ENCODE data around the gene MFF.

Gene MFF

GRCh38 chr2:227337442-227337841 is 12.4 kb downstream of the MFF start:
- TF ChIP-seq RAD21 (IDR thresholded peaks at IDR 0.05; ENCODE audit: low read depth) (no peak), CREB1 (IDR thresholded peaks at IDR 0.05; ENCODE audit: low read depth) (no peak), TCF12 (IDR thresholded peaks at IDR 0.05; ENCODE audit: low read depth) (no peak), NFIC (IDR thresholded peaks at IDR 0.05) (no peak), YY1 (IDR thresholded peaks at IDR 0.05; ENCODE audit: low read depth) (no peak), CEBPB (IDR thresholded peaks at IDR 0.05) (no peak), ZBTB7A (IDR thresholded peaks at IDR 0.05; ENCODE audit: low read depth) (no peak), TAF1 (IDR thresholded peaks at IDR 0.05; ENCODE audit: low read depth) (no peak), EP300 (IDR thresholded peaks at IDR 0.05; ENCODE audit: borderline replicate concordance) (no peak), FOXM1 (IDR thresholded peaks at IDR 0.05; ENCODE audit: borderline replicate concordance, low read depth) (no peak), TEAD4 (IDR thresholded peaks at IDR 0.05) (no peak), EGR1 (IDR thresholded peaks at IDR 0.05) (no peak)
- TF ChIP-seq, protein P1, sequence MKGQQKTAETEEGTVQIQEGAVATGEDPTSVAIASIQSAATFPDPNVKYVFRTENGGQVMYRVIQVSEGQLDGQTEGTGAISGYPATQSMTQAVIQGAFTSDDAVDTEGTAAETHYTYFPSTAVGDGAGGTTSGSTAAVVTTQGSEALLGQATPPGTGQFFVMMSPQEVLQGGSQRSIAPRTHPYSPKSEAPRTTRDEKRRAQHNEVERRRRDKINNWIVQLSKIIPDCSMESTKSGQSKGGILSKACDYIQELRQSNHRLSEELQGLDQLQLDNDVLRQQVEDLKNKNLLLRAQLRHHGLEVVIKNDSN (IDR thresholded peaks at IDR 0.05), result no peak
- TF ChIP-seq, protein P2, sequence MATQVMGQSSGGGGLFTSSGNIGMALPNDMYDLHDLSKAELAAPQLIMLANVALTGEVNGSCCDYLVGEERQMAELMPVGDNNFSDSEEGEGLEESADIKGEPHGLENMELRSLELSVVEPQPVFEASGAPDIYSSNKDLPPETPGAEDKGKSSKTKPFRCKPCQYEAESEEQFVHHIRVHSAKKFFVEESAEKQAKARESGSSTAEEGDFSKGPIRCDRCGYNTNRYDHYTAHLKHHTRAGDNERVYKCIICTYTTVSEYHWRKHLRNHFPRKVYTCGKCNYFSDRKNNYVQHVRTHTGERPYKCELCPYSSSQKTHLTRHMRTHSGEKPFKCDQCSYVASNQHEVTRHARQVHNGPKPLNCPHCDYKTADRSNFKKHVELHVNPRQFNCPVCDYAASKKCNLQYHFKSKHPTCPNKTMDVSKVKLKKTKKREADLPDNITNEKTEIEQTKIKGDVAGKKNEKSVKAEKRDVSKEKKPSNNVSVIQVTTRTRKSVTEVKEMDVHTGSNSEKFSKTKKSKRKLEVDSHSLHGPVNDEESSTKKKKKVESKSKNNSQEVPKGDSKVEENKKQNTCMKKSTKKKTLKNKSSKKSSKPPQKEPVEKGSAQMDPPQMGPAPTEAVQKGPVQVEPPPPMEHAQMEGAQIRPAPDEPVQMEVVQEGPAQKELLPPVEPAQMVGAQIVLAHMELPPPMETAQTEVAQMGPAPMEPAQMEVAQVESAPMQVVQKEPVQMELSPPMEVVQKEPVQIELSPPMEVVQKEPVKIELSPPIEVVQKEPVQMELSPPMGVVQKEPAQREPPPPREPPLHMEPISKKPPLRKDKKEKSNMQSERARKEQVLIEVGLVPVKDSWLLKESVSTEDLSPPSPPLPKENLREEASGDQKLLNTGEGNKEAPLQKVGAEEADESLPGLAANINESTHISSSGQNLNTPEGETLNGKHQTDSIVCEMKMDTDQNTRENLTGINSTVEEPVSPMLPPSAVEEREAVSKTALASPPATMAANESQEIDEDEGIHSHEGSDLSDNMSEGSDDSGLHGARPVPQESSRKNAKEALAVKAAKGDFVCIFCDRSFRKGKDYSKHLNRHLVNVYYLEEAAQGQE (IDR thresholded peaks at IDR 0.05; ENCODE audit: low read depth), result no peak

DNA sequence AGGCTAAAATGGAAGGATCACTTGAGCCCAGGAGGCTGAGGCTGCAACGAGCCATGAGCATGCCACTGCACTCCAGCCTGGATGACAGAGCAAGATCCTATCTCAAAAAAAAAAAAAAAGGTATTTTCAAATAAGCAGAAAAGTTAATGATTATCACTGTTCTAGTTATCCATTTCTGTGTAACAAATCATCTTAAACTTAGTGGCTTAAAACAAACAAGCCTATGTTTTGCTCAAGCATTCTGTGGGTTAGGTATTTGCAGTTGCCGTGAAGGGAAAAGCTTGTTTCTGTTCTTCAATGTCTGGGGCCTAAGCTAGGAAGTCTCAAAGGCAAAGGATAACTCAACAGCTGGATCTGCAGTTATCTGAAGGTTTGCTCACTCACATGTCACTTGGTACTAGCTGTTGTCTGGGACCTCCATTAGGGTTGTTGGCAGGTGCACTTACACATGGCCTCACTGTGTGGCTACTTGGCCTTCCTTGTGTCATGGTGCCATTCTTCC is 14.1 kb downstream of the MFF start:
- TF ChIP-seq EP300 (IDR thresholded peaks at IDR 0.05; ENCODE audit: borderline replicate concordance) (no peak), MAX (IDR thresholded peaks at IDR 0.05) (no peak), CEBPB (IDR thresholded peaks at IDR 0.05) (no peak), NFIC (IDR thresholded peaks at IDR 0.05) (no peak), RAD21 (IDR thresholded peaks at IDR 0.05; ENCODE audit: low read depth) (no peak), CREB1 (IDR thresholded peaks at IDR 0.05; ENCODE audit: low read depth) (no peak), TCF12 (IDR thresholded peaks at IDR 0.05; ENCODE audit: low read depth) (no peak), TAF1 (IDR thresholded peaks at IDR 0.05; ENCODE audit: low read depth) (no peak), YY1 (IDR thresholded peaks at IDR 0.05; ENCODE audit: low read depth) (no peak), EGR1 (IDR thresholded peaks at IDR 0.05) (no peak), FOXM1 (IDR thresholded peaks at IDR 0.05; ENCODE audit: borderline replicate concordance, low read depth) (no peak), ZBTB7A (IDR thresholded peaks at IDR 0.05; ENCODE audit: low read depth) (no peak), TEAD4 (IDR thresholded peaks at IDR 0.05) (no peak)
- TF ChIP-seq, protein P1 (IDR thresholded peaks at IDR 0.05), result no peak
- TF ChIP-seq, protein P2 (IDR thresholded peaks at IDR 0.05; ENCODE audit: low read depth), result no peak

GRCh38 chr2:227340106-227340505 is 15.1 kb downstream of the MFF start:
- no peak for TF ChIP-seq NFIC (IDR thresholded peaks at IDR 0.05)
- no peak for TF ChIP-seq EP300 (IDR thresholded peaks at IDR 0.05; ENCODE audit: borderline replicate concordance)
- TF ChIP-seq, protein P1 (IDR thresholded peaks at IDR 0.05), result no peak
- TF ChIP-seq TEAD4 (IDR thresholded peaks at IDR 0.05), result no peak
- TF ChIP-seq, protein P2 (IDR thresholded peaks at IDR 0.05; ENCODE audit: low read depth), result no peak
- no peak for TF ChIP-seq CREB1 (IDR thresholded peaks at IDR 0.05; ENCODE audit: low read depth)
- no peak for TF ChIP-seq MAX (IDR thresholded peaks at IDR 0.05)
- no peak for TF ChIP-seq YY1 (IDR thresholded peaks at IDR 0.05; ENCODE audit: low read depth)
- no peak for TF ChIP-seq CEBPB (IDR thresholded peaks at IDR 0.05)
- no peak for TF ChIP-seq TCF12 (IDR thresholded peaks at IDR 0.05; ENCODE audit: low read depth)
- TF ChIP-seq FOXM1 (IDR thresholded peaks at IDR 0.05; ENCODE audit: borderline replicate concordance, low read depth), result no peak
- no peak for TF ChIP-seq TAF1 (IDR thresholded peaks at IDR 0.05; ENCODE audit: low read depth)
- no peak for TF ChIP-seq EGR1 (IDR thresholded peaks at IDR 0.05)

DNA sequence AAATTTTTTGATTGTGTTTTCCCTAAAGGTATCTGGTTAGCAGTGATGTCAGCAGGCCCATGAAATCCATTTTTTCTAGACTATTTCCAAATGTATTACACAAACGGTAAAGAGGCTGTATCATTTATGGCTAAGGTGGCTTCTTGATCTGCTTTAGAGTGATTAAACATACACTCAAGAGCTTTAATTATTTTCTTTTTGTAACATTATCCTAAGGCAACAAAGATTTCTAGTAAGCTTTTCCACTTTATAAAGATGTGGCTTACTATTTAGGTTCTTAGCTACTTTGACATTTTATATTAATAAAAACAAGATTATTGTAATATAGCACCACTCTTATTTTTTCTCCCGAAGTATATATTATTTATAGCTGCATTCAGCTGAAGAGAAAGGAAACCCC is 16.5 kb downstream of the MFF start:
- TF ChIP-seq ZBTB7A (IDR thresholded peaks at IDR 0.05; ENCODE audit: low read depth) (no peak), TCF12 (IDR thresholded peaks at IDR 0.05; ENCODE audit: low read depth) (no peak), EP300 (IDR thresholded peaks at IDR 0.05; ENCODE audit: borderline replicate concordance) (no peak), TAF1 (IDR thresholded peaks at IDR 0.05; ENCODE audit: low read depth) (no peak), NFIC (IDR thresholded peaks at IDR 0.05) (no peak), RAD21 (IDR thresholded peaks at IDR 0.05; ENCODE audit: low read depth) (no peak), MAX (IDR thresholded peaks at IDR 0.05) (no peak), FOXM1 (IDR thresholded peaks at IDR 0.05; ENCODE audit: borderline replicate concordance, low read depth) (no peak), EGR1 (IDR thresholded peaks at IDR 0.05) (no peak), CEBPB (IDR thresholded peaks at IDR 0.05) (no peak), TEAD4 (IDR thresholded peaks at IDR 0.05) (no peak), YY1 (IDR thresholded peaks at IDR 0.05; ENCODE audit: low read depth) (no peak), CREB1 (IDR thresholded peaks at IDR 0.05; ENCODE audit: low read depth) (no peak)
- TF ChIP-seq, protein P1 (IDR thresholded peaks at IDR 0.05), result no peak
- TF ChIP-seq, protein P2 (IDR thresholded peaks at IDR 0.05; ENCODE audit: low read depth), result no peak

Data from Ishikawa (cell line).